SKM-1 (cell line): ENCODE data around the gene DLL3.

ENCODE experiments used
- DNase-seq: peaks from one replicate; lab custom pipeline; 2025; ENCODE audit not compliant: unreplicated experiment; lab: John Stamatoyannopoulos, UW

The DLL3 gene

GRCh38 chr19:39550197-39550596 lies 51.5 kb downstream of the DLL3 start:
- no peak for DNase-seq

GRCh38 chr19:39553082-39553652 lies 54.4 kb downstream of the DLL3 start:
- no peak for DNase-seq

GRCh38 chr19:39554701-39555311 lies 56.1 kb downstream of the DLL3 start:
- DNase-seq, result no peak

GRCh38 chr19:39555883-39556282 lies 57.1 kb downstream of the DLL3 start:
- DNase-seq, result no peak
